HepG2 (cell line): ENCODE results near the gene TMEM185B. TPM values are rescaled to one million over a fixed set of nuclear protein-coding genes. Genes with fewer than 3 reads are reported as not detected.
A peak's percentile ranks its signal among the peaks of the same experiment; 100 is the strongest.

ENCODE experiments used
- FOSL1 ChIP-seq: sonication (generic); formaldehyde crosslinking; IDR thresholded peaks from 2 replicates; pipeline ENCODE4 v1.9.0; 2021; ENCODE audit warnings: missing genetic modification reagents, borderline replicate concordance
- FOXK2 ChIP-seq: fragments of 450-650 bp; IDR thresholded peaks from 2 replicates; pipeline ENCODE4 v1.6.1; 2016
- JUNB ChIP-seq: sonication (generic); formaldehyde crosslinking; IDR thresholded peaks from 2 replicates; pipeline ENCODE4 v1.8.0; 2022; ENCODE audit warnings: missing genetic modification reagents, mild to moderate bottlenecking, borderline replicate concordance
- KLF13 ChIP-seq: sonication (generic); formaldehyde crosslinking; IDR thresholded peaks from 2 replicates; pipeline ENCODE4 v1.4.0; 2020; ENCODE audit warnings: mild to moderate bottlenecking, missing genetic modification reagents
- MTF1 ChIP-seq: sonication (generic); formaldehyde crosslinking; IDR thresholded peaks from 2 replicates; pipeline ENCODE4 v1.5.0; 2020; ENCODE audit warnings: missing genetic modification reagents
- NFIC ChIP-seq: IDR thresholded peaks from 2 replicates; pipeline ENCODE4 v1.6.1; 2012; ENCODE audit warnings: mild to moderate bottlenecking, low read length, inconsistent platforms
- PAXIP1 ChIP-seq: sonication (generic); formaldehyde crosslinking; conservative IDR thresholded peaks from 2 replicates; pipeline ENCODE4 v1.4.0; 2020; ENCODE audit warnings: mild to moderate bottlenecking, missing genetic modification reagents, moderate library complexity
- REPIN1 ChIP-seq: sonication (generic); formaldehyde crosslinking; IDR thresholded peaks from 2 replicates; pipeline ENCODE4 v1.8.0; 2022; ENCODE audit warnings: missing genetic modification reagents, low read depth, mild to moderate bottlenecking, borderline replicate concordance
- RXRB ChIP-seq: IDR thresholded peaks from 2 replicates; pipeline ENCODE4 v1.6.1; 2016; ENCODE audit warnings: borderline replicate concordance, missing genetic modification reagents, missing compliant biosample characterization
- SMC3 ChIP-seq: IDR thresholded peaks from 2 replicates; pipeline ENCODE4 v1.6.1; 2011; ENCODE audit warnings: low read length, improper control_type of control experiment
- ZC3H13 ChIP-seq: sonication (generic); formaldehyde crosslinking; IDR thresholded peaks from 2 replicates; pipeline ENCODE4 v1.8.1; 2023; ENCODE audit warnings: mild to moderate bottlenecking, missing genetic modification reagents, moderate library complexity
- ZC3H4 ChIP-seq: sonication (generic); formaldehyde crosslinking; IDR thresholded peaks from 2 replicates; pipeline ENCODE4 v1.4.0; 2020; ENCODE audit warnings: missing genetic modification reagents, borderline replicate concordance
- ZNF343 ChIP-seq: sonication (generic); formaldehyde crosslinking; IDR thresholded peaks from 2 replicates; pipeline ENCODE4 v1.4.0; 2020; ENCODE audit warnings: mild to moderate bottlenecking, missing genetic modification reagents
- ZNF468 ChIP-seq: sonication (generic); formaldehyde crosslinking; IDR thresholded peaks from 2 replicates; pipeline ENCODE4 v1.8.0; 2022; ENCODE audit warnings: mild to moderate bottlenecking, moderate library complexity, missing genetic modification reagents
- polyA plus RNA-seq, 8 experiments: library from polyadenylated mRNA; depleted of rRNA in 3 of 8; stranded (reverse) in 7 of 8; unstranded in 1 of 8; fragments of >200 nt; fragmentation: Illumina TruSeq in 4 of 8; extraction: Trizol in 4 of 8; gene quantifications; 2 replicates each; pipeline versions ENCODE4 v1.2.1 to v1.2.3, GENCODE V29; 2011 to 2016; ENCODE audit warnings: low read depth in 4 of 8, missing spikeins in 1 of 8, mixed read lengths in 1 of 8; ENCODE audit not compliant: insufficient read depth in 1 of 8
- total RNA-seq, 5 experiments: library from RNA; depleted of rRNA; stranded (reverse); fragments of >200 nt; fragmentation: Illumina TruSeq; extraction: Trizol; gene quantifications; 2 replicates each; pipeline ENCODE4 v1.2.3, GENCODE V29; 2016; ENCODE audit warnings: low read depth in 1 of 5
- TF ChIP-seq, protein P1 (sequence below): sonication (generic); formaldehyde crosslinking; IDR thresholded peaks from 2 replicates; pipeline ENCODE4 v1.4.0; 2020; ENCODE audit warnings: missing genetic modification reagents
- TF ChIP-seq, protein P2 (sequence below): sonication (generic); formaldehyde crosslinking; IDR thresholded peaks from 2 replicates; pipeline ENCODE4 v1.4.0; 2020; ENCODE audit warnings: mild to moderate bottlenecking, missing genetic modification reagents
- TF ChIP-seq, protein P3 (sequence below): sonication (generic); formaldehyde crosslinking; IDR thresholded peaks from 2 replicates; pipeline ENCODE4 v1.4.0; 2020; ENCODE audit warnings: missing genetic modification reagents, mild to moderate bottlenecking, borderline replicate concordance
- TF ChIP-seq, protein P4 (sequence below): sonication (generic); formaldehyde crosslinking; IDR thresholded peaks from 2 replicates; pipeline ENCODE4 v1.9.0; 2022; ENCODE audit warnings: low read depth, missing genetic modification reagents

The TMEM185B gene
- total and polyA plus RNA-seq, 2 of the 13 experiments (the other 11 are each of a cell fraction or from before 2014, with no cell fraction given): 5.6 to 7.0 TPM

DNA sequence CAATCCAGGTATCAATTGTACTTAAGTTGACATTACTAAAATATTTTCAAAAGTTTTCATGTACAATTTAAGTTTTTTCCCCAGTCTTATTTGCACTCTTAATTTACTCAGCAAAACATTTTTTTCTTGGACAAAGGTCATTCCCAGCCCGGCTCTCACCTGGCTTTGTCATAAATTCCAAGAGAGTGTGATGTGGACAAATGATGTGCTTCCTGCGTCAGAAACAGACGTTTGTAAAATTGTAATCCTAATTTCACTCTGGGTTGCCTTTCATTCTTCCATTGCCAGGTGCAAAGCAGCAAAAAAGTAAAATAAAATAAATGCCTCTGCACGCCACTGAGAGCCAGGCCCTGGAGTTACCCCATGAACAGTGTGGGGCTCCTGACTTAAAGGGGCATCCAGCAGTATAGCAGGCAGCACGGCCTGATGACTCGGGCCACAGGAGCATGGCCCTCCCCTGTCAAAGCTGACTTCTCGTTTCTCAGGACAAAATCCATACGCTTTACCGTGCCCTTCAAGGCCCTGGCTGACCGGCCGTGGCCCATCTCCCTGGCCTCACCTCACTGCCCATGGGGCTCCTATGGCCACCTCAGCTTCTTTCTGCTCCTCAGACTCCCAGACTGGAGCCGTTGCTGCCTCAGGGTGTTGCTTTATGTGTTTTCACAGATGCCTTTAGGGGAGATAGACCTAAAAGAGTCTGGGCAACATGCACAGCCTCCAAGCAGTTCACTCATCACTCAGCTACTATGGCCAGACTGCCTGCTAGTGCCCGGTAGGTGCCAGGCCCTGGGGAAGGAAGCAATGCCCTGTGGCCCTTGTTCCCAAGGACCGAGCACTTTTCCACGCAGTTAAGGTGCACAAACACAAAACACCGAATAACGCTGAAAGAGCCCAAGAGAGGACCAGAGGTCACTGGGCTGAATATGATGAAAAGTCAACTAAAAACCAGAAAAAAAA lies 7.6 kb upstream of the TMEM185B start (continued):
- TF ChIP-seq MTF1 (CRISPR knock-in tag) (no peak), PAXIP1 (no peak), SMC3 (no peak), ZNF468 (CRISPR knock-in tag) (no peak), REPIN1 (CRISPR knock-in tag) (0 out of 2 replicates have a peak, but pooled peaks have one; percentile 22), FOXK2 (no peak), NFIC (no peak), KLF13 (no peak), JUNB (CRISPR knock-in tag) (no peak), FOSL1 (no peak), RXRB (CRISPR knock-in tag) (0 out of 2 replicates have a peak, but pooled peaks have one; percentile 17), ZC3H13 (no peak), ZC3H4 (CRISPR knock-in tag) (no peak), ZNF343 (CRISPR knock-in tag) (no peak)
- TF ChIP-seq, protein P1, sequence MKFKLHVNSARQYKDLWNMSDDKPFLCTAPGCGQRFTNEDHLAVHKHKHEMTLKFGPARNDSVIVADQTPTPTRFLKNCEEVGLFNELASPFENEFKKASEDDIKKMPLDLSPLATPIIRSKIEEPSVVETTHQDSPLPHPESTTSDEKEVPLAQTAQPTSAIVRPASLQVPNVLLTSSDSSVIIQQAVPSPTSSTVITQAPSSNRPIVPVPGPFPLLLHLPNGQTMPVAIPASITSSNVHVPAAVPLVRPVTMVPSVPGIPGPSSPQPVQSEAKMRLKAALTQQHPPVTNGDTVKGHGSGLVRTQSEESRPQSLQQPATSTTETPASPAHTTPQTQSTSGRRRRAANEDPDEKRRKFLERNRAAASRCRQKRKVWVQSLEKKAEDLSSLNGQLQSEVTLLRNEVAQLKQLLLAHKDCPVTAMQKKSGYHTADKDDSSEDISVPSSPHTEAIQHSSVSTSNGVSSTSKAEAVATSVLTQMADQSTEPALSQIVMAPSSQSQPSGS (CRISPR knock-in tag): no peak
- TF ChIP-seq, protein P2, sequence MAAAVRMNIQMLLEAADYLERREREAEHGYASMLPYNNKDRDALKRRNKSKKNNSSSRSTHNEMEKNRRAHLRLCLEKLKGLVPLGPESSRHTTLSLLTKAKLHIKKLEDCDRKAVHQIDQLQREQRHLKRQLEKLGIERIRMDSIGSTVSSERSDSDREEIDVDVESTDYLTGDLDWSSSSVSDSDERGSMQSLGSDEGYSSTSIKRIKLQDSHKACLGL: 0 out of 2 replicates have a peak, but pooled peaks have one; percentile 48
- TF ChIP-seq, protein P3, sequence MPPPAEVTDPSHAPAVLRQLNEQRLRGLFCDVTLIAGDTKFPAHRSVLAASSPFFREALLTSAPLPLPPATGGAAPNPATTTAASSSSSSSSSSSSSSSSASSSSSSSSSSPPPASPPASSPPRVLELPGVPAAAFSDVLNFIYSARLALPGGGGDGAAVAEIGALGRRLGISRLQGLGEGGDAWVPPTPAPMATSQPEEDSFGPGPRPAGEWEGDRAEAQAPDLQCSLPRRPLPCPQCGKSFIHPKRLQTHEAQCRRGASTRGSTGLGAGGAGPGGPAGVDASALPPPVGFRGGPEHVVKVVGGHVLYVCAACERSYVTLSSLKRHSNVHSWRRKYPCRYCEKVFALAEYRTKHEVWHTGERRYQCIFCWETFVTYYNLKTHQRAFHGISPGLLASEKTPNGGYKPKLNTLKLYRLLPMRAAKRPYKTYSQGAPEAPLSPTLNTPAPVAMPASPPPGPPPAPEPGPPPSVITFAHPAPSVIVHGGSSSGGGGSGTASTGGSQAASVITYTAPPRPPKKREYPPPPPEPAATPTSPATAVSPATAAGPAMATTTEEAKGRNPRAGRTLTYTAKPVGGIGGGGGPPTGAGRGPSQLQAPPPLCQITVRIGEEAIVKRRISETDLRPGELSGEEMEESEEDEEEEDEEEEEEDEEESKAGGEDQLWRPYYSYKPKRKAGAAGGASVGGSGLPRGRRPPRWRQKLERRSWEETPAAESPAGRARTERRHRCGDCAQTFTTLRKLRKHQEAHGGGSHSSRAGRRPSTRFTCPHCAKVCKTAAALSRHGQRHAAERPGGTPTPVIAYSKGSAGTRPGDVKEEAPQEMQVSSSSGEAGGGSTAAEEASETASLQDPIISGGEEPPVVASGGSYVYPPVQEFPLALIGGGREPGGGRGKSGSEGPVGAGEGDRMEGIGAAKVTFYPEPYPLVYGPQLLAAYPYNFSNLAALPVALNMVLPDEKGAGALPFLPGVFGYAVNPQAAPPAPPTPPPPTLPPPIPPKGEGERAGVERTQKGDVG: 0 out of 2 replicates have a peak, but pooled peaks have one; percentile 35
- TF ChIP-seq, protein P4, sequence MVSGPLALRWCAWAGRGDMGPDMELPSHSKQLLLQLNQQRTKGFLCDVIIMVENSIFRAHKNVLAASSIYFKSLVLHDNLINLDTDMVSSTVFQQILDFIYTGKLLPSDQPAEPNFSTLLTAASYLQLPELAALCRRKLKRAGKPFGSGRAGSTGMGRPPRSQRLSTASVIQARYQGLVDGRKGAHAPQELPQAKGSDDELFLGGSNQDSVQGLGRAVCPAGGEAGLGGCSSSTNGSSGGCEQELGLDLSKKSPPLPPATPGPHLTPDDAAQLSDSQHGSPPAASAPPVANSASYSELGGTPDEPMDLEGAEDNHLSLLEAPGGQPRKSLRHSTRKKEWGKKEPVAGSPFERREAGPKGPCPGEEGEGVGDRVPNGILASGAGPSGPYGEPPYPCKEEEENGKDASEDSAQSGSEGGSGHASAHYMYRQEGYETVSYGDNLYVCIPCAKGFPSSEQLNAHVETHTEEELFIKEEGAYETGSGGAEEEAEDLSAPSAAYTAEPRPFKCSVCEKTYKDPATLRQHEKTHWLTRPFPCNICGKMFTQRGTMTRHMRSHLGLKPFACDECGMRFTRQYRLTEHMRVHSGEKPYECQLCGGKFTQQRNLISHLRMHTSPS (CRISPR knock-in tag): peak; percentile 71
